ENCODE data around the gene MARVELD1. TPM values are rescaled to one million over a fixed set of nuclear protein-coding genes. Genes with fewer than 3 reads are reported as not detected.

MARVELD1 gene
- total and polyA plus RNA-seq, 7 donors: 2.2 to 10.4 (median 3.2) TPM

GRCh38 chr10:97732052-97732359 lies 18.5 kb downstream of the MARVELD1 start:
- Histone ChIP-seq H3K9me3 (no peaks in the 10 kb centered on the region), H3K27me3 (ENCODE audit: insufficient read depth in 3 of 3, low read length in 2 of 3) (no peaks in the 10 kb centered on the region), H3K27ac (no peak overlapping the region), H3K36me3 (ENCODE audit: insufficient read depth in 1 of 2, low read depth in 1 of 2) (no peaks in the 10 kb centered on the region), H3K4me1 (no peaks in the 10 kb centered on the region), H3K4me3 (no peak overlapping the region)
- ATAC-seq (no peak), DNase-seq (no peak)
- WGBS, 3 donors: 70 to 86% (median 74%) methylated on average over 4 of the region's 4 CpGs
- intact Hi-C loops (cut with DNase I): loop anchor here in 1 of 2 donors (5.0 kb wide), 2 partner anchors 35 to 55 kb away; no protein-coding TSS in a partner anchor
- no peak for TF ChIP-seq CTCF (IDR thresholded peaks at IDR 0.05)

- DNase-seq (no peak), ATAC-seq (no peak)
- intact Hi-C loops (cut with DNase I): loop anchor here in 1 of 2 donors (5.0 kb wide), 2 partner anchors 36 to 56 kb away; no protein-coding TSS in a partner anchor
- WGBS, 3 donors: 70 to 76% (median 73%) methylated on average over 5 of the region's 5 CpGs
- TF ChIP-seq CTCF (IDR thresholded peaks at IDR 0.05): no peak
- Histone ChIP-seq H3K4me3 (no peak overlapping the region), H3K27ac (no peak overlapping the region), H3K36me3 (ENCODE audit: insufficient read depth in 1 of 2, low read depth in 1 of 2) (peaks cover 0 to under 1% of the 10 kb centered on the region in 2 donors), H3K4me1 (peaks cover 7% of the 10 kb centered on the region), H3K9me3 (no peaks in the 10 kb centered on the region), H3K27me3 (ENCODE audit: insufficient read depth in 3 of 3, low read length in 2 of 3) (no peaks in the 10 kb centered on the region)
Measured at GRCh38 chr10:97733256-97733655, 19.7 kb downstream of the MARVELD1 start.

- Histone ChIP-seq H3K9me3 (no peaks in the 10 kb centered on the region), H3K4me1 (peaks cover 9% of the 10 kb centered on the region), H3K27ac (no peak overlapping the region), H3K4me3 (no peak overlapping the region), H3K27me3 (ENCODE audit: insufficient read depth in 3 of 3, low read length in 2 of 3) (no peaks in the 10 kb centered on the region), H3K36me3 (ENCODE audit: insufficient read depth in 1 of 2, low read depth in 1 of 2) (peaks cover 0 to 9% of the 10 kb centered on the region in 2 donors)
- ATAC-seq (no peak), DNase-seq (no peak)
- intact Hi-C loops (cut with DNase I): loop anchor here in 1 of 2 donors (5.0 kb wide), 2 partner anchors 37 to 57 kb away; no protein-coding TSS in a partner anchor
- WGBS, 3 donors: 79 to 83% (median 82%) methylated on average over 6 of the region's 6 CpGs
- no peak for TF ChIP-seq CTCF (IDR thresholded peaks at IDR 0.05)
Measured at GRCh38 chr10:97734021-97734420, 20.5 kb downstream of the MARVELD1 start.

- peak; percentile 18 to 41 (median 28) for ATAC-seq
- no peak for TF ChIP-seq CTCF (IDR thresholded peaks at IDR 0.05)
- 60 to 67% (median 61%) methylated on average over 13 of the region's 13 CpGs for WGBS, 3 donors
- intact Hi-C loops (cut with DNase I): no loop called here
- H3K36me3 ChIP-seq (ENCODE audit: insufficient read depth in 1 of 2, low read depth in 1 of 2): peaks cover 0 to 31% of the 10 kb centered on the region in 2 donors
- peak overlapping the region; percentile 99 for H3K4me3 ChIP-seq
- no peaks in the 10 kb centered on the region for H3K27me3 ChIP-seq (ENCODE audit: insufficient read depth in 3 of 3, low read length in 2 of 3)
- H3K9me3 ChIP-seq: no peaks in the 10 kb centered on the region
- H3K27ac ChIP-seq: peak overlapping the region; percentile 98
- peaks cover 9% of the 10 kb centered on the region for H3K4me1 ChIP-seq
- no peak for DNase-seq
Measured at GRCh38 chr10:97736403-97736901, 22.9 kb downstream of the MARVELD1 start.
